GM23338 (cell line): Measurements from ENCODE around the gene SDHAF4. TPM values are rescaled to one million over a fixed set of nuclear protein-coding genes. Genes with fewer than 3 reads are reported as not detected.

Source experiments
- ATAC-seq: fragments of 200-7000 bp; cut with Tn5 transposase; 3 replicates; pipeline ENCODE4 v1.9.1; 2020
- DNase-seq: peaks from one replicate; pipeline ENCODE4 v3.0.0-alpha.2; 2015; ENCODE audit warnings: low spot score
- H2AFZ ChIP-seq: fragments of 200-600 bp; sonication (generic); 2 replicates; pipeline ENCODE4 v1.8.0; 2016; ENCODE audit warnings: antibody characterized with exemption, mild to moderate bottlenecking, moderate library complexity
- H3F3A ChIP-seq: fragments of 200-600 bp; sonication (generic); replicated peaks from 2 replicates; pipeline ENCODE4 v1.8.0; 2017; ENCODE audit warnings: antibody characterized with exemption, mixed run types, low read depth
- H3K27ac ChIP-seq: fragments of 200-600 bp; sonication (generic); 2 replicates; pipeline ENCODE4 v1.6.1; 2016; ENCODE audit warnings: low read depth
- H3K27me3 ChIP-seq: fragments of 200-600 bp; sonication (generic); 2 replicates; pipeline ENCODE4 v1.8.0; 2016; ENCODE audit warnings: mild to moderate bottlenecking, mixed run types, moderate library complexity; ENCODE audit not compliant: insufficient read depth
- H3K36me3 ChIP-seq: fragments of 200-600 bp; sonication (generic); 2 replicates; pipeline ENCODE4 v1.8.0; 2016; ENCODE audit warnings: mild to moderate bottlenecking; ENCODE audit not compliant: insufficient read depth
- H3K4me1 ChIP-seq: fragments of 200-600 bp; sonication (generic); 2 replicates; pipeline ENCODE4 v1.8.0; 2016; ENCODE audit warnings: mild to moderate bottlenecking, moderate library complexity; ENCODE audit not compliant: insufficient read depth
- H3K4me2 ChIP-seq: fragments of 200-600 bp; sonication (generic); 2 replicates; pipeline ENCODE4 v1.7.1; 2017; ENCODE audit warnings: mixed run types
- H3K4me3 ChIP-seq: fragments of 200-600 bp; sonication (generic); 2 replicates; pipeline ENCODE4 v1.6.1; 2016; ENCODE audit warnings: mixed run types
- H3K79me2 ChIP-seq: fragments of 200-600 bp; sonication (generic); replicated peaks from 2 replicates; pipeline ENCODE4 v1.8.0; 2017; ENCODE audit warnings: mild to moderate bottlenecking; ENCODE audit not compliant: insufficient read depth
- H3K9me2 ChIP-seq: fragments of 200-600 bp; sonication (generic); 2 replicates; pipeline ENCODE4 v1.8.0; 2017; ENCODE audit not compliant: insufficient read depth
- H4K20me1 ChIP-seq: fragments of 200-600 bp; sonication (generic); replicated peaks from 2 replicates; pipeline ENCODE4 v1.8.0; 2017; ENCODE audit warnings: mild to moderate bottlenecking; ENCODE audit not compliant: insufficient read depth
- H3K27ac Mint-ChIP-seq: 2 replicates; pipeline ENCODE4 v1.8.0; 2020; ENCODE audit warnings: inconsistent platforms, mild to moderate bottlenecking, moderate library complexity, mixed read lengths
- H3K27me3 Mint-ChIP-seq: 3 replicates; pipeline ENCODE4 v1.8.0; 2022; ENCODE audit warnings: low read depth, mild to moderate bottlenecking, moderate library complexity, mixed read lengths, inconsistent platforms; ENCODE audit not compliant: insufficient read depth, poor library complexity
- H3K36me3 Mint-ChIP-seq: 3 replicates; pipeline ENCODE4 v1.8.0; 2021; ENCODE audit warnings: low read depth, mild to moderate bottlenecking, inconsistent platforms, moderate library complexity, mixed read lengths
- H3K4me1 Mint-ChIP-seq: 3 replicates; pipeline ENCODE4 v1.8.0; 2020; ENCODE audit warnings: mild to moderate bottlenecking, inconsistent platforms, mixed read lengths
- H3K4me3 Mint-ChIP-seq: 3 replicates; pipeline ENCODE4 v1.8.0; 2021; ENCODE audit warnings: moderate library complexity, mild to moderate bottlenecking, inconsistent platforms, mixed read lengths
- H3K9me3 Mint-ChIP-seq: 3 replicates; pipeline ENCODE4 v1.8.0; 2020; ENCODE audit warnings: moderate library complexity, mild to moderate bottlenecking, inconsistent platforms, mixed read lengths
- CREB1 ChIP-seq: fragments of 250-450 bp; sonication (Bioruptor Pico); IDR thresholded peaks from 2 replicates; pipeline ENCODE4 v1.5.0; 2020; ENCODE audit warnings: low read depth, mild to moderate bottlenecking, moderate library complexity
- CTCF ChIP-seq, 2 experiments: fragments of 200-600 bp in 1 of 2; sonication (generic) in 1 of 2; conservative IDR thresholded peaks; 2 replicates each; pipeline versions ENCODE4 v1.5.1 to v1.6.1; 2016 to 2017; ENCODE audit warnings: antibody characterized with exemption in 2 of 2, low read depth in 2 of 2, mild to moderate bottlenecking in 2 of 2, moderate library complexity in 1 of 2
- ETS1 ChIP-seq: IDR thresholded peaks from 2 replicates; pipeline ENCODE4 v1.6.1; 2016; ENCODE audit warnings: antibody characterized with exemption
- EZH2 ChIP-seq: fragments of 200-600 bp; sonication (generic); IDR thresholded peaks from one replicate; pipeline ENCODE4 v1.8.0; 2017; ENCODE audit warnings: antibody characterized with exemption, mild to moderate bottlenecking, low read depth; ENCODE audit not compliant: unreplicated experiment
- EZH2phosphoT487 ChIP-seq: fragments of 200-600 bp; sonication (generic); IDR thresholded peaks from one replicate; pipeline ENCODE4 v1.8.1; 2018; ENCODE audit warnings: antibody characterized with exemption; ENCODE audit not compliant: unreplicated experiment
- JUNB ChIP-seq: IDR thresholded peaks from one replicate; pipeline ENCODE4 v1.6.1; 2016; ENCODE audit warnings: antibody characterized with exemption; ENCODE audit not compliant: unreplicated experiment
- NANOG ChIP-seq: IDR thresholded peaks from 2 replicates; pipeline ENCODE4 v1.6.1; 2016; ENCODE audit warnings: antibody characterized with exemption, borderline replicate concordance
- POLR2AphosphoS5 ChIP-seq: IDR thresholded peaks from 2 replicates; pipeline ENCODE4 v1.6.1; 2016; ENCODE audit warnings: antibody characterized with exemption, low read depth
- REST ChIP-seq: IDR thresholded peaks from one replicate; pipeline ENCODE4 v1.6.1; 2018; ENCODE audit warnings: antibody characterized with exemption; ENCODE audit not compliant: unreplicated experiment
- STAT1 ChIP-seq: IDR thresholded peaks from one replicate; pipeline ENCODE4 v1.6.1; 2016; ENCODE audit warnings: antibody characterized with exemption; ENCODE audit not compliant: unreplicated experiment
- ZNF114 ChIP-seq: fragments of 250-450 bp; sonication (Bioruptor Pico); IDR thresholded peaks from 2 replicates; pipeline ENCODE4 v1.5.0; 2020; ENCODE audit warnings: mild to moderate bottlenecking, moderate library complexity
- ZNF331 ChIP-seq: fragments of 250-450 bp; sonication (Bioruptor Pico); IDR thresholded peaks from 2 replicates; pipeline ENCODE4 v1.5.0; 2020; ENCODE audit warnings: low read depth, mild to moderate bottlenecking, moderate library complexity
- ZNF462 ChIP-seq: fragments of 250-450 bp; sonication (Bioruptor Pico); IDR thresholded peaks from 2 replicates; pipeline ENCODE4 v1.5.0; 2020; ENCODE audit warnings: mild to moderate bottlenecking, moderate library complexity
- polyA plus RNA-seq: library from polyadenylated mRNA; unstranded; fragments of >200 nt; fragmentation: Nextera tagmentation; extraction: Ambion mirVana; gene quantifications from 2 replicates; pipeline ENCODE4 v1.2.1, GENCODE V29; 2016
- total RNA-seq: library from RNA; depleted of rRNA; stranded (reverse); fragments of >200 nt; shearing (Covaris generic); gene quantifications from 2 replicates; pipeline ENCODE4 v1.2.3, GENCODE V29; 2014

The SDHAF4 gene
- total and polyA plus RNA-seq, 2 experiments from 2014 or later: 12.2 to 30.4 TPM

- Histone ChIP-seq H3K4me1 (no peaks in the 10 kb centered on the region), H3K36me3 (no peaks in the 10 kb centered on the region; the same call in 1 of the 2 replicates), H2AFZ (no peak overlapping the region), H3K79me2 (no peaks in the 10 kb centered on the region), H3K4me2 (no peak overlapping the region), H3K27ac (no peak overlapping the region), H3K4me3 (no peak overlapping the region), H4K20me1 (no peaks in the 10 kb centered on the region), H3F3A (no peaks in the 10 kb centered on the region), H3K27me3 (no peaks in the 10 kb centered on the region), H3K9me2 (no peaks in the 10 kb centered on the region)
- DNase-seq: no peak
- TF ChIP-seq POLR2AphosphoS5: no peak
- TF ChIP-seq EZH2phosphoT487: no peak
- TF ChIP-seq REST: no peak
- TF ChIP-seq ETS1: no peak
- no peak for TF ChIP-seq ZNF462 (CRISPR knock-in tag)
- TF ChIP-seq STAT1: no peak
- no peak for TF ChIP-seq CTCF (conservative IDR thresholded peaks at IDR 0.05; ENCODE audit: low read depth in 2 of 2)
- no peak for TF ChIP-seq EZH2
- no peak for TF ChIP-seq JUNB
- no peak for TF ChIP-seq ZNF114
- TF ChIP-seq ZNF331 (CRISPR knock-in tag): no peak
- TF ChIP-seq CREB1 (CRISPR knock-in tag): no peak
- no peak for TF ChIP-seq NANOG
- Mint-ChIP-seq H3K27me3 (no peaks in the 10 kb centered on the region), H3K36me3 (peaks cover 6% of the 10 kb centered on the region; the same call in 1 of the 3 replicates), H3K4me3 (no peak overlapping the region), H3K27ac (no peak overlapping the region), H3K9me3 (no peaks in the 10 kb centered on the region), H3K4me1 (no peaks in the 10 kb centered on the region)
- no peak for ATAC-seq
Measured at GRCh38 chr6:70530023-70530422, 36.7 kb upstream of the SDHAF4 start.
